ENCODE results near the gene GBP6. TPM values are rescaled to one million over a fixed set of nuclear protein-coding genes. Genes with fewer than 3 reads are reported as not detected.

The GBP6 gene
- total RNA-seq, 1 experiment from 2014 or later: not detected

DNA sequence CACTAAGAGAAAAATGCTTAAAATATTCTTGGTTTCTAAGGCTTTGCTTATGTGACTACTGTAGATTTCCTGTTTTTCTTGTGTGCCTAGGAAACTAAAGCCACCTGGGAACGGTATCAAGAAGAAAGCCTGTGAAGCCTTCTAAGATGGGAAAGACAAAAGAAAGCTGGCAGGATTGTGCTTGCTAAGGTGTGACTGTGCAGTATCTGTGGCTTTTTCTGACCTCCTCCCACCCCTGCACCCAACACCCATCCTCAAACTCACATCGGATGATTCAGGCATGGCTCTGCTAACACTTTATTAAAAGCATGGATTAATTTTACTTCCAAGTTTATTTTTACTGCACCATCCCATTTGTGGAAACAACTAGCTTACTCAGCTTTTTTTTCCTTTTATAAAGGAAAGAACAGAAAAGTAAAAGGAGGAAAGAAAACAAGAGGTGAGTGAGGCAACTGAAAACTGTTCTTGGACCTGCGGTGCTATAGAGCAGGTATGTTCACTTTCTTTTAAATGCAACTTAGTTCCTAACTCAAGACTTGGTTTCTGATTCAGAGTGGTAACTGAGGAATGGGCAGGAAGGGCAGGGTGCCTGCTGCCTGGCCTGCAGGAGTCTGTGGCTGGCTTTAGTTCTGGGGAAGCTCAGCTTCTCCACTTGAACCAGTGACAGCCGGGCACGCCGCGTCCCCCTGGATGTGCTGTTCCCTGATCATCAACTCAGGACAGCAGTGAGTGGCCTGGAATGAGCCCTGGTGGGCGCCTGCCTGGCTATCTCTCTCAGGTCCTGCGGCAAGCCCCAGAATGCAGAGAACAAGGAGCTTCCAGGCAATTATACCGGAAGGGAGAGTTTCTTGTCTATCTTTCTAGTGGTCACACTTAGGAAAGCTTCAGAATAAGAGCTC lies at the start of gene GBP6 (continued):
- TF ChIP-seq, protein P1, sequence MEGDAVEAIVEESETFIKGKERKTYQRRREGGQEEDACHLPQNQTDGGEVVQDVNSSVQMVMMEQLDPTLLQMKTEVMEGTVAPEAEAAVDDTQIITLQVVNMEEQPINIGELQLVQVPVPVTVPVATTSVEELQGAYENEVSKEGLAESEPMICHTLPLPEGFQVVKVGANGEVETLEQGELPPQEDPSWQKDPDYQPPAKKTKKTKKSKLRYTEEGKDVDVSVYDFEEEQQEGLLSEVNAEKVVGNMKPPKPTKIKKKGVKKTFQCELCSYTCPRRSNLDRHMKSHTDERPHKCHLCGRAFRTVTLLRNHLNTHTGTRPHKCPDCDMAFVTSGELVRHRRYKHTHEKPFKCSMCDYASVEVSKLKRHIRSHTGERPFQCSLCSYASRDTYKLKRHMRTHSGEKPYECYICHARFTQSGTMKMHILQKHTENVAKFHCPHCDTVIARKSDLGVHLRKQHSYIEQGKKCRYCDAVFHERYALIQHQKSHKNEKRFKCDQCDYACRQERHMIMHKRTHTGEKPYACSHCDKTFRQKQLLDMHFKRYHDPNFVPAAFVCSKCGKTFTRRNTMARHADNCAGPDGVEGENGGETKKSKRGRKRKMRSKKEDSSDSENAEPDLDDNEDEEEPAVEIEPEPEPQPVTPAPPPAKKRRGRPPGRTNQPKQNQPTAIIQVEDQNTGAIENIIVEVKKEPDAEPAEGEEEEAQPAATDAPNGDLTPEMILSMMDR (IDR thresholded peaks at IDR 0.05): no peak
- no peak for TF ChIP-seq TP53 (CRISPR knock-in tag; IDR thresholded peaks at IDR 0.05)

DNA sequence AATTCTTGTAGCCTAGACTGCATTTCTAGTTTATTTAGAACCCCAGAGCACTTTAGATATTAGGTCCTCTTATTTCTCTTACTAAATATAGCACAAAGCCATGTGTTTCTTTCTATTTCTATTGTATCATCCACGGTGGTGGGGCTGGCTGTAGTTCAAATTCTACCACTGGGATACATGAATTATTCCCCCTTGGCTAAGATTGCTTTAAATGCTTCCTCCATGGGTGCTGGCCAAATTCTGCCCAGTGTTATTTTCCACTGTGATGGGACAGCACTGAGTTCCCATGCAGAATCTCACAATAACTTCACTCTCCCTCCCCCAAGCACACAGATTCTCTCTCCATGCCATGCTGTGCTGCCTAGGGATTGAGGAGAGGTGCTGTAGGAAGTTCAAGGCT lies 41.5 kb upstream of the GBP6 start:
- Mint-ChIP-seq H3K4me3 (no peak overlapping the region), H3K36me3 (peaks cover 32% of the 10 kb centered on the region), H3K27ac (no peak overlapping the region), H3K9me3 (peaks cover 78% of the 10 kb centered on the region), H3K4me1 (peaks cover 17% of the 10 kb centered on the region), H3K27me3 (ENCODE audit: low read depth) (no peaks in the 10 kb centered on the region; the same call in 1 of the 2 replicates)
- no peak for TF ChIP-seq ATF1 (CRISPR knock-in tag; IDR thresholded peaks at IDR 0.05)
- no peak for TF ChIP-seq NR2C2 (CRISPR knock-in tag; IDR thresholded peaks at IDR 0.05)
- TF ChIP-seq ZNF138 (CRISPR knock-in tag; conservative IDR thresholded peaks at IDR 0.05): no peak
- TF ChIP-seq SMAD4 (CRISPR knock-in tag; IDR thresholded peaks at IDR 0.05): no peak
- TF ChIP-seq MXD4 (CRISPR knock-in tag; IDR thresholded peaks at IDR 0.05; ENCODE audit: borderline replicate concordance): no peak
- TF ChIP-seq, protein P2, sequence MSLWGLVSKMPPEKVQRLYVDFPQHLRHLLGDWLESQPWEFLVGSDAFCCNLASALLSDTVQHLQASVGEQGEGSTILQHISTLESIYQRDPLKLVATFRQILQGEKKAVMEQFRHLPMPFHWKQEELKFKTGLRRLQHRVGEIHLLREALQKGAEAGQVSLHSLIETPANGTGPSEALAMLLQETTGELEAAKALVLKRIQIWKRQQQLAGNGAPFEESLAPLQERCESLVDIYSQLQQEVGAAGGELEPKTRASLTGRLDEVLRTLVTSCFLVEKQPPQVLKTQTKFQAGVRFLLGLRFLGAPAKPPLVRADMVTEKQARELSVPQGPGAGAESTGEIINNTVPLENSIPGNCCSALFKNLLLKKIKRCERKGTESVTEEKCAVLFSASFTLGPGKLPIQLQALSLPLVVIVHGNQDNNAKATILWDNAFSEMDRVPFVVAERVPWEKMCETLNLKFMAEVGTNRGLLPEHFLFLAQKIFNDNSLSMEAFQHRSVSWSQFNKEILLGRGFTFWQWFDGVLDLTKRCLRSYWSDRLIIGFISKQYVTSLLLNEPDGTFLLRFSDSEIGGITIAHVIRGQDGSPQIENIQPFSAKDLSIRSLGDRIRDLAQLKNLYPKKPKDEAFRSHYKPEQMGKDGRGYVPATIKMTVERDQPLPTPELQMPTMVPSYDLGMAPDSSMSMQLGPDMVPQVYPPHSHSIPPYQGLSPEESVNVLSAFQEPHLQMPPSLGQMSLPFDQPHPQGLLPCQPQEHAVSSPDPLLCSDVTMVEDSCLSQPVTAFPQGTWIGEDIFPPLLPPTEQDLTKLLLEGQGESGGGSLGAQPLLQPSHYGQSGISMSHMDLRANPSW (CRISPR knock-in tag; conservative IDR thresholded peaks at IDR 0.05; ENCODE audit: low read depth): no peak
- TF ChIP-seq, protein P3, sequence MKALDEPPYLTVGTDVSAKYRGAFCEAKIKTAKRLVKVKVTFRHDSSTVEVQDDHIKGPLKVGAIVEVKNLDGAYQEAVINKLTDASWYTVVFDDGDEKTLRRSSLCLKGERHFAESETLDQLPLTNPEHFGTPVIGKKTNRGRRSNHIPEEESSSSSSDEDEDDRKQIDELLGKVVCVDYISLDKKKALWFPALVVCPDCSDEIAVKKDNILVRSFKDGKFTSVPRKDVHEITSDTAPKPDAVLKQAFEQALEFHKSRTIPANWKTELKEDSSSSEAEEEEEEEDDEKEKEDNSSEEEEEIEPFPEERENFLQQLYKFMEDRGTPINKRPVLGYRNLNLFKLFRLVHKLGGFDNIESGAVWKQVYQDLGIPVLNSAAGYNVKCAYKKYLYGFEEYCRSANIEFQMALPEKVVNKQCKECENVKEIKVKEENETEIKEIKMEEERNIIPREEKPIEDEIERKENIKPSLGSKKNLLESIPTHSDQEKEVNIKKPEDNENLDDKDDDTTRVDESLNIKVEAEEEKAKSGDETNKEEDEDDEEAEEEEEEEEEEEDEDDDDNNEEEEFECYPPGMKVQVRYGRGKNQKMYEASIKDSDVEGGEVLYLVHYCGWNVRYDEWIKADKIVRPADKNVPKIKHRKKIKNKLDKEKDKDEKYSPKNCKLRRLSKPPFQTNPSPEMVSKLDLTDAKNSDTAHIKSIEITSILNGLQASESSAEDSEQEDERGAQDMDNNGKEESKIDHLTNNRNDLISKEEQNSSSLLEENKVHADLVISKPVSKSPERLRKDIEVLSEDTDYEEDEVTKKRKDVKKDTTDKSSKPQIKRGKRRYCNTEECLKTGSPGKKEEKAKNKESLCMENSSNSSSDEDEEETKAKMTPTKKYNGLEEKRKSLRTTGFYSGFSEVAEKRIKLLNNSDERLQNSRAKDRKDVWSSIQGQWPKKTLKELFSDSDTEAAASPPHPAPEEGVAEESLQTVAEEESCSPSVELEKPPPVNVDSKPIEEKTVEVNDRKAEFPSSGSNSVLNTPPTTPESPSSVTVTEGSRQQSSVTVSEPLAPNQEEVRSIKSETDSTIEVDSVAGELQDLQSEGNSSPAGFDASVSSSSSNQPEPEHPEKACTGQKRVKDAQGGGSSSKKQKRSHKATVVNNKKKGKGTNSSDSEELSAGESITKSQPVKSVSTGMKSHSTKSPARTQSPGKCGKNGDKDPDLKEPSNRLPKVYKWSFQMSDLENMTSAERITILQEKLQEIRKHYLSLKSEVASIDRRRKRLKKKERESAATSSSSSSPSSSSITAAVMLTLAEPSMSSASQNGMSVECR (CRISPR knock-in tag; IDR thresholded peaks at IDR 0.05; ENCODE audit: borderline replicate concordance): no peak
- no peak for TF ChIP-seq ELF4 (CRISPR knock-in tag; IDR thresholded peaks at IDR 0.05; ENCODE audit: low read depth)
- no peak for TF ChIP-seq NFATC4 (CRISPR knock-in tag; IDR thresholded peaks at IDR 0.05)
- no peak for TF ChIP-seq NR3C1 (CRISPR knock-in tag; conservative IDR thresholded peaks at IDR 0.05; ENCODE audit: low read depth)
- TF ChIP-seq, protein P4, sequence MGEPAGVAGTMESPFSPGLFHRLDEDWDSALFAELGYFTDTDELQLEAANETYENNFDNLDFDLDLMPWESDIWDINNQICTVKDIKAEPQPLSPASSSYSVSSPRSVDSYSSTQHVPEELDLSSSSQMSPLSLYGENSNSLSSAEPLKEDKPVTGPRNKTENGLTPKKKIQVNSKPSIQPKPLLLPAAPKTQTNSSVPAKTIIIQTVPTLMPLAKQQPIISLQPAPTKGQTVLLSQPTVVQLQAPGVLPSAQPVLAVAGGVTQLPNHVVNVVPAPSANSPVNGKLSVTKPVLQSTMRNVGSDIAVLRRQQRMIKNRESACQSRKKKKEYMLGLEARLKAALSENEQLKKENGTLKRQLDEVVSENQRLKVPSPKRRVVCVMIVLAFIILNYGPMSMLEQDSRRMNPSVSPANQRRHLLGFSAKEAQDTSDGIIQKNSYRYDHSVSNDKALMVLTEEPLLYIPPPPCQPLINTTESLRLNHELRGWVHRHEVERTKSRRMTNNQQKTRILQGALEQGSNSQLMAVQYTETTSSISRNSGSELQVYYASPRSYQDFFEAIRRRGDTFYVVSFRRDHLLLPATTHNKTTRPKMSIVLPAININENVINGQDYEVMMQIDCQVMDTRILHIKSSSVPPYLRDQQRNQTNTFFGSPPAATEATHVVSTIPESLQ (CRISPR knock-in tag; IDR thresholded peaks at IDR 0.05): no peak
- TF ChIP-seq, protein P5, sequence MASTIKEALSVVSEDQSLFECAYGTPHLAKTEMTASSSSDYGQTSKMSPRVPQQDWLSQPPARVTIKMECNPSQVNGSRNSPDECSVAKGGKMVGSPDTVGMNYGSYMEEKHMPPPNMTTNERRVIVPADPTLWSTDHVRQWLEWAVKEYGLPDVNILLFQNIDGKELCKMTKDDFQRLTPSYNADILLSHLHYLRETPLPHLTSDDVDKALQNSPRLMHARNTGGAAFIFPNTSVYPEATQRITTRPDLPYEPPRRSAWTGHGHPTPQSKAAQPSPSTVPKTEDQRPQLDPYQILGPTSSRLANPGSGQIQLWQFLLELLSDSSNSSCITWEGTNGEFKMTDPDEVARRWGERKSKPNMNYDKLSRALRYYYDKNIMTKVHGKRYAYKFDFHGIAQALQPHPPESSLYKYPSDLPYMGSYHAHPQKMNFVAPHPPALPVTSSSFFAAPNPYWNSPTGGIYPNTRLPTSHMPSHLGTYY (CRISPR knock-in tag; IDR thresholded peaks at IDR 0.05): no peak
- no peak for TF ChIP-seq FOXK1 (CRISPR knock-in tag; IDR thresholded peaks at IDR 0.05)
- TF ChIP-seq RELA (CRISPR knock-in tag; IDR thresholded peaks at IDR 0.05; ENCODE audit: borderline replicate concordance): no peak
- ATAC-seq (no peak), DNase-seq (ENCODE audit: low spot score) (no peak)
- ChIA-PET CTCF (no interaction called here), POLR2A (no interaction called here)
